H9 (cell line): ENCODE data around the gene CD300E. TPM values are rescaled to one million over a fixed set of nuclear protein-coding genes. Genes with fewer than 3 reads are reported as not detected.

Experiments
- DNase-seq: peaks from one replicate; pipeline ENCODE4 v3.0.0-alpha.2; 2017
- H2AFZ ChIP-seq: one replicate; pipeline ENCODE4 v1.6.1; 2013; ENCODE audit warnings: mild to moderate bottlenecking, low read length, control low read depth, moderate library complexity
- H2AK5ac ChIP-seq: 2 replicates; pipeline ENCODE4 v1.6.1; 2013; ENCODE audit warnings: low read length, control low read depth, mixed read lengths; ENCODE audit not compliant: insufficient read length
- H2BK120ac ChIP-seq: one replicate; pipeline ENCODE4 v1.6.1; 2013; ENCODE audit warnings: low read depth, mild to moderate bottlenecking, low read length, control low read depth, inconsistent platforms; ENCODE audit not compliant: poor library complexity, severe bottlenecking
- H2BK12ac ChIP-seq: 2 replicates; pipeline ENCODE4 v1.6.1; 2013; ENCODE audit warnings: low read length, control low read depth, mixed read lengths, low read depth; ENCODE audit not compliant: insufficient read length
- H2BK15ac ChIP-seq: 2 replicates; pipeline ENCODE4 v1.6.1; 2013; ENCODE audit warnings: low read depth, low read length, control low read depth
- H2BK20ac ChIP-seq: one replicate; pipeline ENCODE4 v1.6.1; 2013; ENCODE audit warnings: low read depth, mild to moderate bottlenecking, low read length, control low read depth, inconsistent platforms; ENCODE audit not compliant: poor library complexity, severe bottlenecking
- H2BK5ac ChIP-seq: 2 replicates; pipeline ENCODE4 v1.6.1; 2013; ENCODE audit warnings: low read length, control low read depth, mixed read lengths; ENCODE audit not compliant: insufficient read length
- H3K14ac ChIP-seq: 2 replicates; pipeline ENCODE4 v1.6.1; 2013; ENCODE audit warnings: low read length, control low read depth; ENCODE audit not compliant: insufficient read depth
- H3K18ac ChIP-seq: 2 replicates; pipeline ENCODE4 v1.6.1; 2013; ENCODE audit warnings: low read depth, mild to moderate bottlenecking, mixed read lengths, low read length, control low read depth; ENCODE audit not compliant: insufficient read length
- H3K23ac ChIP-seq: 2 replicates; pipeline ENCODE4 v1.6.1; 2013; ENCODE audit warnings: low read length, control low read depth, mixed read lengths, low read depth; ENCODE audit not compliant: insufficient read length
- H3K23me2 ChIP-seq: 2 replicates; pipeline ENCODE4 v1.6.1; 2013; ENCODE audit warnings: low read depth, mild to moderate bottlenecking, mixed read lengths, low read length, control low read depth; ENCODE audit not compliant: insufficient read length, poor library complexity, severe bottlenecking
- H3K27ac ChIP-seq: 2 replicates; pipeline ENCODE4 v1.5.1; 2013; ENCODE audit warnings: low read length, control low read depth, mixed read lengths, low read depth; ENCODE audit not compliant: insufficient read length
- H3K27me3 ChIP-seq: 2 replicates; pipeline ENCODE4 v1.6.1; 2013; ENCODE audit warnings: low read length, control low read depth, inconsistent platforms; ENCODE audit not compliant: insufficient read depth
- H3K4ac ChIP-seq: 2 replicates; pipeline ENCODE4 v1.6.1; 2013; ENCODE audit warnings: low read depth, mild to moderate bottlenecking, control low read depth, inconsistent platforms, low read length, moderate library complexity
- H3K4me1 ChIP-seq: 2 replicates; pipeline ENCODE4 v1.6.1; 2013; ENCODE audit warnings: low read length, control low read depth, inconsistent platforms; ENCODE audit not compliant: insufficient read depth
- H3K4me2 ChIP-seq: 2 replicates; pipeline ENCODE4 v1.6.1; 2013; ENCODE audit warnings: low read length, control low read depth, mixed read lengths; ENCODE audit not compliant: insufficient read length, insufficient read depth
- H3K56ac ChIP-seq: 2 replicates; pipeline ENCODE4 v1.6.1; 2013; ENCODE audit warnings: low read depth, mild to moderate bottlenecking, mixed read lengths, low read length, control low read depth; ENCODE audit not compliant: insufficient read length
- H3K79me1 ChIP-seq: 2 replicates; pipeline ENCODE4 v1.6.1; 2013; ENCODE audit warnings: low read depth, mild to moderate bottlenecking, moderate library complexity, low read length, control low read depth, inconsistent platforms; ENCODE audit not compliant: insufficient read depth, poor library complexity, severe bottlenecking
- H3K79me2 ChIP-seq: 2 replicates; pipeline ENCODE4 v1.6.1; 2013; ENCODE audit warnings: low read length, control low read depth, inconsistent platforms; ENCODE audit not compliant: insufficient read depth
- H3K9ac ChIP-seq: 2 replicates; pipeline ENCODE4 v1.6.1; 2013; ENCODE audit warnings: low read length, control low read depth, mixed read lengths; ENCODE audit not compliant: insufficient read length; ENCODE audit errors: extremely low read depth
- H3K9me3 ChIP-seq: one replicate; pipeline ENCODE4 v1.6.1; 2013; ENCODE audit warnings: low read depth, low read length, inconsistent platforms; ENCODE audit not compliant: control insufficient read depth
- H3T11ph ChIP-seq: one replicate; pipeline ENCODE4 v1.6.1; 2013; ENCODE audit warnings: mild to moderate bottlenecking, low read length, control low read depth, inconsistent platforms
- H4K20me1 ChIP-seq: one replicate; pipeline ENCODE4 v1.6.1; 2013; ENCODE audit not compliant: control insufficient read depth, insufficient read length, insufficient read depth
- H4K5ac ChIP-seq: 2 replicates; pipeline ENCODE4 v1.6.1; 2013; ENCODE audit warnings: low read depth, mild to moderate bottlenecking, mixed read lengths, low read length, control low read depth; ENCODE audit not compliant: insufficient read length
- H4K8ac ChIP-seq: replicated peaks from 2 replicates; pipeline ENCODE4 v1.6.1; 2013; ENCODE audit warnings: low read length, control low read depth, mixed read lengths, low read depth; ENCODE audit not compliant: insufficient read length
- H4K91ac ChIP-seq: 2 replicates; pipeline ENCODE4 v1.6.1; 2013; ENCODE audit warnings: low read depth, mild to moderate bottlenecking, moderate library complexity, mixed read lengths, low read length, control low read depth; ENCODE audit not compliant: insufficient read length
- H3K27ac Mint-ChIP-seq, 3 experiments: 2 replicates in 2 of 3; 3 replicates in 1 of 3; pipeline ENCODE4 v1.8.0; 2020 to 2021; ENCODE audit warnings: mixed read lengths in 3 of 3, mild to moderate bottlenecking in 1 of 3, moderate library complexity in 1 of 3
- H3K27me3 Mint-ChIP-seq: 2 replicates; pipeline ENCODE4 v1.8.0; 2021; ENCODE audit warnings: low read depth, mild to moderate bottlenecking, moderate library complexity, mixed read lengths
- H3K36me3 Mint-ChIP-seq, 3 experiments: 2 replicates in 2 of 3; 3 replicates in 1 of 3; pipeline ENCODE4 v1.8.0; 2020 to 2021; ENCODE audit warnings: low read depth in 3 of 3, mixed read lengths in 3 of 3; ENCODE audit not compliant: insufficient read depth in 1 of 3
- H3K4me1 Mint-ChIP-seq, 2 experiments: 2 replicates each; pipeline ENCODE4 v1.8.0; 2020; ENCODE audit warnings: mixed read lengths in 2 of 2
- H3K4me3 Mint-ChIP-seq, 2 experiments: 2 replicates in 1 of 2; 3 replicates in 1 of 2; pipeline ENCODE4 v1.8.0; 2020 to 2021; ENCODE audit warnings: mild to moderate bottlenecking in 2 of 2, mixed read lengths in 2 of 2, moderate library complexity in 1 of 2
- H3K9me3 Mint-ChIP-seq, 2 experiments: 2 replicates in 1 of 2; 3 replicates in 1 of 2; pipeline ENCODE4 v1.8.0; 2020; ENCODE audit warnings: mild to moderate bottlenecking in 2 of 2, mixed read lengths in 2 of 2, moderate library complexity in 1 of 2
- WGBS: extraction: QIAGEN DNeasy Blood & Tissue Kit; methylation state at CpG from one replicate; pipeline ENCODE4 v1.1.7; 2013; ENCODE audit warnings: missing lambda C conversion rate, low lambda C conversion rate, mixed read lengths; ENCODE audit not compliant: insufficient read length; ENCODE audit errors: extremely low coverage; 5-methylcytosine and 5-hydroxymethylcytosine counted together
- total RNA-seq: library from RNA; stranded (reverse); gene quantifications from 2 replicates; pipeline ENCODE4 v1.2.1, GENCODE V29; 2021
- TF ChIP-seq, protein P1 (sequence below): fragments of 200-600 bp; sonication (generic); conservative IDR thresholded peaks from 3 replicates; pipeline ENCODE4 v1.8.0; 2021; ENCODE audit warnings: antibody characterized with exemption, mild to moderate bottlenecking

CD300E gene
- total RNA-seq, 1 experiment from 2014 or later, result not detected

DNA sequence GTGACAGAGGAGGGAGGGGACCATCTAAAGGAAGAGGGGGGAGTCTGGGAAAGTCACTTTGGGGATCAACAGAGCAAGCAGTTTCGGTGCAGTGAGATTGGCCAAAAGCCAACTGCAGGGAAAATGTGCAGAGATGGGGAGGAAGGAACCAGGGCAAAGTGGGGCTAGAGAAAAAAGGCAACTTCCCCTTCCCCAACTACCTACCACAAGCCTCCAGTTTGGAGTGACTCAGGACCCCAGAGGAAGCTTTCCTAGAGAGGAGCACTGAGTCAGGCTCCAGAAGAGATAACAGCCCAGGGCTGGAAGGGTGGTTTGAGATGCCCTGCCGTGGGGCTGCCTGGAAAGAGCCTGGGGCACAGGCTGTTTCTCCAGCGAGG, 24.5 kb downstream of the CD300E start:
- Histone ChIP-seq H3K23ac (no peak overlapping the region), H2BK12ac (no peak overlapping the region), H2AK5ac (no peak overlapping the region), H3T11ph (no peak overlapping the region), H3K79me2 (no peaks in the 10 kb centered on the region), H3K4me1 (no peaks in the 10 kb centered on the region), H3K79me1 (no peaks in the 10 kb centered on the region), H3K27ac (no peak overlapping the region), H2BK5ac (no peak overlapping the region), H4K8ac (no peak overlapping the region), H3K14ac (no peak overlapping the region), H3K27me3 (no peaks in the 10 kb centered on the region), H3K4ac (no peak overlapping the region), H2AFZ (no peak overlapping the region), H4K91ac (no peak overlapping the region), H3K23me2 (no peaks in the 10 kb centered on the region), H3K56ac (no peak overlapping the region), H2BK120ac (no peak overlapping the region), H3K9me3 (no peaks in the 10 kb centered on the region), H4K5ac (no peak overlapping the region), H3K18ac (no peak overlapping the region), H3K9ac (no peak overlapping the region), H2BK20ac (no peak overlapping the region), H4K20me1 (no peaks in the 10 kb centered on the region), H3K4me2 (no peak overlapping the region), H2BK15ac (no peak overlapping the region)
- Mint-ChIP-seq H3K27me3 (peaks cover 46% of the 10 kb centered on the region), H3K36me3 (no peaks in the 10 kb centered on the region), H3K4me3 (no peak overlapping the region), H3K4me1 (peaks cover 11 to 12% of the 10 kb centered on the region in 2 experiments), H3K27ac (no peak overlapping the region), H3K9me3 (no peaks in the 10 kb centered on the region; a peak in 1 of 5 replicates)
- DNase-seq, result no peak
- TF ChIP-seq, protein P1, sequence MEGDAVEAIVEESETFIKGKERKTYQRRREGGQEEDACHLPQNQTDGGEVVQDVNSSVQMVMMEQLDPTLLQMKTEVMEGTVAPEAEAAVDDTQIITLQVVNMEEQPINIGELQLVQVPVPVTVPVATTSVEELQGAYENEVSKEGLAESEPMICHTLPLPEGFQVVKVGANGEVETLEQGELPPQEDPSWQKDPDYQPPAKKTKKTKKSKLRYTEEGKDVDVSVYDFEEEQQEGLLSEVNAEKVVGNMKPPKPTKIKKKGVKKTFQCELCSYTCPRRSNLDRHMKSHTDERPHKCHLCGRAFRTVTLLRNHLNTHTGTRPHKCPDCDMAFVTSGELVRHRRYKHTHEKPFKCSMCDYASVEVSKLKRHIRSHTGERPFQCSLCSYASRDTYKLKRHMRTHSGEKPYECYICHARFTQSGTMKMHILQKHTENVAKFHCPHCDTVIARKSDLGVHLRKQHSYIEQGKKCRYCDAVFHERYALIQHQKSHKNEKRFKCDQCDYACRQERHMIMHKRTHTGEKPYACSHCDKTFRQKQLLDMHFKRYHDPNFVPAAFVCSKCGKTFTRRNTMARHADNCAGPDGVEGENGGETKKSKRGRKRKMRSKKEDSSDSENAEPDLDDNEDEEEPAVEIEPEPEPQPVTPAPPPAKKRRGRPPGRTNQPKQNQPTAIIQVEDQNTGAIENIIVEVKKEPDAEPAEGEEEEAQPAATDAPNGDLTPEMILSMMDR, result no peak
- WGBS, result no CpG with 5 or more reads among the region's 3 CpGs
